CD4-positive, alpha-beta T cell treated with Interleukin-15 for 4 hours (primary cell): ENCODE data around the gene VWA8.

Experiments
- DNase-seq: peaks from one replicate; pipeline ENCODE4 v3.0.0-alpha.2; 2020; ENCODE audit warnings: low spot score

Gene VWA8

GRCh38 chr13:41614671-41615527, 346.0 kb downstream of the VWA8 start:
- DNase-seq, result no peak

GRCh38 chr13:41613984-41614661, 346.8 kb downstream of the VWA8 start:
- no peak for DNase-seq

GRCh38 chr13:41613471-41613870, 347.4 kb downstream of the VWA8 start:
- no peak for DNase-seq

- DNase-seq, result no peak
Measured at GRCh38 chr13:41611385-41611784, 349.5 kb downstream of the VWA8 start.

GRCh38 chr13:41610404-41610803, 350.5 kb downstream of the VWA8 start:
- DNase-seq, result no peak

GRCh38 chr13:41609828-41610227, 351.1 kb downstream of the VWA8 start:
- DNase-seq, result no peak

GRCh38 chr13:41608839-41609177, 352.1 kb downstream of the VWA8 start:
- DNase-seq, result no peak

- DNase-seq, result no peak
Measured at GRCh38 chr13:41608111-41608838, 352.6 kb downstream of the VWA8 start.

GRCh38 chr13:41606646-41607045, 354.3 kb downstream of the VWA8 start:
- no peak for DNase-seq

- DNase-seq, result no peak
Measured at GRCh38 chr13:41605319-41606285, 355.3 kb downstream of the VWA8 start.

GRCh38 chr13:41603917-41604316, 357.0 kb downstream of the VWA8 start:
- DNase-seq, result no peak

- no peak for DNase-seq
Measured at GRCh38 chr13:41601718-41602445, 359.0 kb downstream of the VWA8 start.

- no peak for DNase-seq
Measured at GRCh38 chr13:41599619-41600018, 361.3 kb downstream of the VWA8 start.

- no peak for DNase-seq
Measured at GRCh38 chr13:41597348-41598041, 363.4 kb downstream of the VWA8 start.

- DNase-seq, result no peak
Measured at GRCh38 chr13:41596190-41596589, 364.7 kb downstream of the VWA8 start.

GRCh38 chr13:41595298-41595697, 365.6 kb downstream of the VWA8 start:
- no peak for DNase-seq

- DNase-seq, result no peak
Measured at GRCh38 chr13:41590643-41591042, 370.3 kb downstream of the VWA8 start.

GRCh38 chr13:41590122-41590521, 370.8 kb downstream of the VWA8 start:
- DNase-seq, result no peak

- DNase-seq, result no peak
Measured at GRCh38 chr13:41589434-41589833, 371.5 kb downstream of the VWA8 start.

GRCh38 chr13:41588899-41589298, 372.0 kb downstream of the VWA8 start:
- peak; percentile 28 for DNase-seq
